Fibroblast of skin of right quadriceps (primary cell): ENCODE measurements around the gene SURF2.

Experiments used
- DNase-seq: peaks from one replicate; pipeline ENCODE4 v3.0.0-alpha.2; 2013

SURF2 gene

DNA sequence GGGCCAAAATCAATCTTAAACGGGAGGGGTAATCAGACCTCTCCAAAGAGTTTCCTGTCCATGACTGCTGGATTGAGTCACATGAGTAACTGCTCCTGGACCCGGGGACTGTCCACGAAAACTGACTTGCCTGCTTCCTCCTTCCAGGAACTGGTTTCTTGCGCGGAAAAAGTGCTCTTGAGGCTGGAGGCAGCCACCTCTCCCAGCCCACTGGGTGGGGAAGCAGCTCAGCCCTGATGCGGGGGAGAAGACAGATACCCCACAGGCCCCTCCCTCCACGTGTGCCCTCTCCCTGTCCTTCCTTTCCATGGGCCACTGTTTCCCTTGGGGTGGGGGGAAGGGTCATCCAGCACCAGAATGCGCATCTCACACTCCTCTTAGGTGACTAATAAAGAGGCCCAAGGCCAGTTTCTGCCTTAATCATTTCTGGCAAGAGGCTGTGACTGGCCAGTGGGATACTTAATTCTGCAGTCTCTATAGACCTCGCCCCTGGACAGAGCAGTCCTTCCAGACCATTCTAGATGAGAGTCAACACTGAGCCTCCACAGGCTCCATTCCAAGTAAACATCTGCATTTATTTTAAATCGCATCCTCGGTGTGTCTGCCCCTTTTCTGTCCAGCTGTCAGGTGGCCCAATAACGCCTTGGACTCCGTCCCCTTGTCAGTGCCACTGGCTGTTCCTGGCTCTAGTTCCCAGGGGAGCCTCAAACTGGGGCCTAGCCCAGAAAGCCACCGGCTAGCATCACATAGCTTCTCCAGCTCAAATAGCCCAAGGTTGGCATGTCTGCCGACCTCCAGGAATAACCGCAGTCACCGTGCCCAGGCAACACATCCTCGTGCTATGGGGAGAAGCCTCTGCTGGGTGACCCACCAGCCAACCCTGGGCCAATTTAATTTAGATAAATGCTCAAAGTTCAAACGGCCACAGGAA, 49.4 kb downstream of the SURF2 start:
- DNase-seq: no peak

DNA sequence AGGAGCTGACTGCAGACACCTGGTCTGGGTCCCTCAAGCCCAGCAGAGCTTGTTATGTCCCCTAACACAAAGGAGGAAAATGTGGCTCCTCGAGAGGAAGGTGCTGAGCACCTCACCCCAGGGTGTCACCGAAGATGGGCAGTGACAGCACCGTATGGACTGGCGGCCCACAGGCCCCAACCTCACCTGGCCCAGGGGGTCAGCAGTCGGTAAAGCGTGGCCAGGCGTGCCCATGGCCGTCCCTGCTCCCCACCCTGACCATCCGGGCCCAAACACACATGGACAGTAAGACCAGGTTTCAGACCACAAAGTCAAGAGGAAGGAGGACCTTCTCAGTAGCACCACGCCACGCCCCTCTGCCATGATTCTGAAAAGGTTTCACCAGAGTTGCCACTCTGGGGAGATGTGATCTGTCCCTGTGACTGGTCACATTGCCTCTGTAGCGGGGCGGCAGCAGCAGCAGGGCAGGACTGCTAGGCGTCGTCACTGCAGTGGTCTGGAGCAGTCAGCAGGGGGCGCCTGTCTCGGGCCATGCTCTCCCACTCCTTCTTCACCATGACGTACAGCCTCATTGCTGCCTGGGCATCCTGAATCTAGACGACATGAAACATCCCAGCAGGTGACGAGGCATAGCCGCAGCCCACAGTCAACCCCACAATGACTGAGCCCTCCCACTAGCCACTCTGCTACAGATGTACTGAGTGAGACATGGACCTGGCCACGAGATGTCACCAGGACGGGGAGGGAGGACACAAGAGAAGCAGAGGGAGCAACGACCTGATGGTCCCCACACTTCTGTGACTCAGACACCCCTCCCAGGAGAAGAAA, 50.3 kb downstream of the SURF2 start:
- peak; percentile 60 for DNase-seq

DNA sequence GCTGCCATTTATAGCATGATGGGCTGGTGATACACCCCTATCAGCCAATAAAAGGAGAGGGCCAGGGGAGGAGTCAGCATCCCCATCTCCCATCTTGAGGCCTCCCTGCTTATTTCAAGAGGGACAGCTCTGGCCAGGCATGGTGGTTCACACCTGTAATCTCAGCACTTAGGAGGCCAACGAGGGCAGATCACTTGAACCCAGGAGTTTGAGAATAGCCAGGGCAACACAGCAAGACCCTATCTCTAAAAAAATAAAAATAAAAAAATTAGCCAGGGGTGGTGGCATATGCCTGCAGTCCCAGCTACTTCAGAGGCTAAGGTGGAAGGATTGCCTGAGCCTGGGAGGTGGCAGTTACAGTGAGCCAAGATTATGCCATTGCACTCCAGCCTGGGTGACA, 51.7 kb downstream of the SURF2 start:
- no peak for DNase-seq
